DND-41 (cell line): ENCODE data around the gene TMEM30B.

Experiments used
- EZH2 ChIP-seq: IDR thresholded peaks from 3 replicates; pipeline ENCODE4 v1.6.1; 2012; ENCODE audit warnings: borderline replicate concordance, low read depth, mild to moderate bottlenecking, moderate library complexity, low read length, inconsistent platforms; ENCODE audit not compliant: severe bottlenecking
- TF ChIP-seq, protein P1 (sequence below): IDR thresholded peaks from 2 replicates; pipeline ENCODE4 v1.5.1; 2012; ENCODE audit warnings: borderline replicate concordance, low read length, moderate library complexity, mild to moderate bottlenecking; ENCODE audit not compliant: poor library complexity, severe bottlenecking; ENCODE audit errors: extremely low read depth

- TF ChIP-seq, protein P1, sequence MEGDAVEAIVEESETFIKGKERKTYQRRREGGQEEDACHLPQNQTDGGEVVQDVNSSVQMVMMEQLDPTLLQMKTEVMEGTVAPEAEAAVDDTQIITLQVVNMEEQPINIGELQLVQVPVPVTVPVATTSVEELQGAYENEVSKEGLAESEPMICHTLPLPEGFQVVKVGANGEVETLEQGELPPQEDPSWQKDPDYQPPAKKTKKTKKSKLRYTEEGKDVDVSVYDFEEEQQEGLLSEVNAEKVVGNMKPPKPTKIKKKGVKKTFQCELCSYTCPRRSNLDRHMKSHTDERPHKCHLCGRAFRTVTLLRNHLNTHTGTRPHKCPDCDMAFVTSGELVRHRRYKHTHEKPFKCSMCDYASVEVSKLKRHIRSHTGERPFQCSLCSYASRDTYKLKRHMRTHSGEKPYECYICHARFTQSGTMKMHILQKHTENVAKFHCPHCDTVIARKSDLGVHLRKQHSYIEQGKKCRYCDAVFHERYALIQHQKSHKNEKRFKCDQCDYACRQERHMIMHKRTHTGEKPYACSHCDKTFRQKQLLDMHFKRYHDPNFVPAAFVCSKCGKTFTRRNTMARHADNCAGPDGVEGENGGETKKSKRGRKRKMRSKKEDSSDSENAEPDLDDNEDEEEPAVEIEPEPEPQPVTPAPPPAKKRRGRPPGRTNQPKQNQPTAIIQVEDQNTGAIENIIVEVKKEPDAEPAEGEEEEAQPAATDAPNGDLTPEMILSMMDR, result no peak
- no peak for TF ChIP-seq EZH2
These were observed 774 bp upstream of the TMEM30B start for GRCh38 chr14:61281948-61282275.
